SK-N-SH (cell line): ENCODE results near the gene BMP2K.
"Not testable (repeated sequence)": the region's sequence is repeated elsewhere in the genome, so short reads cannot be mapped to it uniquely, and the experiment has no call there.

ENCODE experiments used
- USF2 ChIP-seq: fragments of 150-350 bp; IDR thresholded peaks from 2 replicates; pipeline ENCODE4 v1.6.1; 2017; ENCODE audit warnings: antibody characterized with exemption, low read length, low read depth, borderline replicate concordance
- YY1 ChIP-seq: IDR thresholded peaks from 2 replicates; pipeline ENCODE4 v1.4.0; 2012; ENCODE audit warnings: low read depth, mild to moderate bottlenecking

GRCh38 chr4:78839676-78840075 lies 63.5 kb downstream of the BMP2K start:
- not testable (repeated sequence) for TF ChIP-seq YY1, USF2
